ENCODE measurements around the gene HAPSTR1.

DNA sequence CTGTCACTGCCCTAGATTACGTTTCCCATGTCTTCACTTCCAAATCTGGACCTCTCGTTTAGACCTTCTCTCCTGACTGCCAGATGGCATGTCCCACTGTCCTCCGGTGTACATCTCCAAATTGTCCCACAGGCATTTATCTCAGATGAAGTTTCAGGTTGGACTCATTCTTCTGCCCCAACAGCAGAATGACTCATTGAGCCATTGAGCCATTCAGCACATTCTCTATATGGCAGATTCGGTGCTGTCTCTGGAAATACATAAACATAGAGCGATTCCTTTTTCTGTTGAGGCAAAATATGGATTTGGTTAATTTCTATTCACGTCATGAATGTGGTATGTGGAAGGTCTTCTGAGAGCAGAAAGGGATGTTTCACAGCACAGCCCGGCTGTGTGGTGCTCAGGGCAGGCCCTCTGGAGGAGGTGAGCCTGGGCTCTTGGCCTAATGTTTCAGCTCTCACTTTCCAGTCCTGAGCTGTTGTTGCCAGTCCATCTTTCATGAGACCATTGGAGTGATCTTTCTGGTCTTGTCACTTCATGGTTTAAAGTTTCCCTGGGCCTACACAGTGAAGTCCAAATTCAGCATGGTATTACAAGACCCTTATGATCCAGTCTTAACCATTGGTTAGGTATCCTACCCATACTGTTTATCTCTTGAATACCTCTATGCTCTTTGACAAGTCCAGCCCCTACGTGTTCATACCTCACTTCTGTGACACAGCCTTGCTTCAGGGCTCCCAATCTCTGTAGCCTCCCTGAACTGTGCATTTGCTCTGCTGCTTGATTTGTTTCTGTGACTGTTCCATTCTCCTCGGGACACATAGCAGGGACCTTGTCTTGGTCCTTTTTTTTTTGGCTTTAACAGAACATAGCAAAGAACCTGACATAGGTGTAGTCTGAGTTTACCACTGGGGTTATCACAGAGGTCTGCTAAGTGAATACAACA lies 15.9 kb downstream of the HAPSTR1 start:
- TF ChIP-seq, protein P1, sequence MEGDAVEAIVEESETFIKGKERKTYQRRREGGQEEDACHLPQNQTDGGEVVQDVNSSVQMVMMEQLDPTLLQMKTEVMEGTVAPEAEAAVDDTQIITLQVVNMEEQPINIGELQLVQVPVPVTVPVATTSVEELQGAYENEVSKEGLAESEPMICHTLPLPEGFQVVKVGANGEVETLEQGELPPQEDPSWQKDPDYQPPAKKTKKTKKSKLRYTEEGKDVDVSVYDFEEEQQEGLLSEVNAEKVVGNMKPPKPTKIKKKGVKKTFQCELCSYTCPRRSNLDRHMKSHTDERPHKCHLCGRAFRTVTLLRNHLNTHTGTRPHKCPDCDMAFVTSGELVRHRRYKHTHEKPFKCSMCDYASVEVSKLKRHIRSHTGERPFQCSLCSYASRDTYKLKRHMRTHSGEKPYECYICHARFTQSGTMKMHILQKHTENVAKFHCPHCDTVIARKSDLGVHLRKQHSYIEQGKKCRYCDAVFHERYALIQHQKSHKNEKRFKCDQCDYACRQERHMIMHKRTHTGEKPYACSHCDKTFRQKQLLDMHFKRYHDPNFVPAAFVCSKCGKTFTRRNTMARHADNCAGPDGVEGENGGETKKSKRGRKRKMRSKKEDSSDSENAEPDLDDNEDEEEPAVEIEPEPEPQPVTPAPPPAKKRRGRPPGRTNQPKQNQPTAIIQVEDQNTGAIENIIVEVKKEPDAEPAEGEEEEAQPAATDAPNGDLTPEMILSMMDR (IDR thresholded peaks at IDR 0.05), result no peak
- no peak for TF ChIP-seq EP300 (IDR thresholded peaks at IDR 0.05)
